Activated T-cell treated with anti-CD3 and anti-CD28 coated beads, Interleukin-2, amount 50 U/mL, for 48 hours (primary cell): ENCODE results near the gene DPH7.
"Not testable (repeated sequence)": the region's sequence is repeated elsewhere in the genome, so short reads cannot be mapped to it uniquely, and the experiment has no call there.

Experiments
- DNase-seq, 2 experiments: peaks; one replicate each; pipeline ENCODE4 v3.0.0-alpha.2; 2020

The DPH7 gene

GRCh38 chr9:137516144-137516917 is 62.4 kb downstream of the DPH7 start:
- no peak for DNase-seq

GRCh38 chr9:137515338-137515724 is 63.4 kb downstream of the DPH7 start:
- DNase-seq: no peak

DNA sequence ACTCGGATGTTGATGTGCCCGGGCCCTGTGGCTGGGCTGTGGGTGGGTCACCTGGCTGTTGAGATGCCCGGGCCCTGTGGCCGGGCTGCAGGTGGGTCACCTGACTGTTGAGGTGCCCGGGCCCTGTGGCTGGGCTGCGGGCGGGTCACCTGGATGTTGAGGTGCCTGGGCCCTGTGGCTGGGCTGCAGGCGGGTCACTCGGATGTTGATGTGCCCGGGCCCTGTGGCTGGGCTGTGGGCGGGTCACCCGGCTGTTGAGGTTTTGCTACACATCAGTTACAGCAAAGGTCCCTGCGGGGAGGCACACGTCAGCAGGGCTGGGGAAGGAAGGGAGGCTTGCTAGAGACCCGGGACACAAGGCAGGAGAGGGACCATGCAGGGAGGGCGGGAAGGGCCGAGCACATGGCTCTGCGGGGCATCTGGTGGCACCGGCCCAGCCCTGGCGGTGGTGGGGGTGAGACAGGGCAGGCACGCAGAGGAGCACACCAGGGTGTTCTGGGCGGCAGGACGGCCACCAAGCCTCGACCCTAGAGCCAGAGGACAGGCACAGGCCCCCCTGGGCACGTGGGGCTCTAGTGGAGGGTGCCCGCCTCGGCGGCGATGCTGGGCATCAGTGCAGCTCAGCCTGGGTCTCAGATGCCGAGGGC is 63.9 kb downstream of the DPH7 start:
- DNase-seq: no peak

DNA sequence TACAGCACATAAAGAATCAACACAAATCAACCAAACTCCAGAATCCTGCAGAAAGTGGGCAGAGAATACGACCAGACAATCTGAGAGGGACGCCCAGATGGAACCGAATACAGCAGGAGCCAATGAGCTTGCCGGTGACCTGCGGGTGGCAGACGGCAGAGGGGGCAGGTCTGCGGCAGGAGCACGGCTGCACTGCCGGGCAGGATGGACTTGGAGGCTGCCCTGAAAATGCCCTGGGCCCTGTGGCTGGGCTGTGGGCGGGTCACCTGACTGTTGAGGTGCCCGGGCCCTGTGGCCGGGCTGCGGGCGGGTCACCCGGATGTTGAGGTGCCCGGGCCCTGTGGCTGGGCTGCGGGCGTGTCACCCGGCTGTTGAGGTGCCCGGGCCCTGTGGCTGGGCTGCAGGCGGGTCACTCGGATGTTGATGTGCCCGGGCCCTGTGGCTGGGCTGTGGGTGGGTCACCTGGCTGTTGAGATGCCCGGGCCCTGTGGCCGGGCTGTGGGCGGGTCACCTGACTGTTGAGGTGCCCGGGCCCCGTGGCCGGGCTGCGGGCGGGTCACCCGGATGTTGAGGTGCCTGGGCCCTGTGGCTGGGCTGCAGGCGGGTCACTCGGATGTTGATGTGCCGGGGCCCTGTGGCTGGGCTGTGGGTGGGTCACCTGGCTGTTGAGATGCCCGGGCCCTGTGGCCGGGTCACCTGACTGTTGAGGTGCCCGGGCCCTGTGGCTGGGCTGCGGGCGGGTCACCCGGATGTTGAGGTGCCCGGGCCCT is 64.7 kb downstream of the DPH7 start:
- not testable (repeated sequence) for DNase-seq

DNA sequence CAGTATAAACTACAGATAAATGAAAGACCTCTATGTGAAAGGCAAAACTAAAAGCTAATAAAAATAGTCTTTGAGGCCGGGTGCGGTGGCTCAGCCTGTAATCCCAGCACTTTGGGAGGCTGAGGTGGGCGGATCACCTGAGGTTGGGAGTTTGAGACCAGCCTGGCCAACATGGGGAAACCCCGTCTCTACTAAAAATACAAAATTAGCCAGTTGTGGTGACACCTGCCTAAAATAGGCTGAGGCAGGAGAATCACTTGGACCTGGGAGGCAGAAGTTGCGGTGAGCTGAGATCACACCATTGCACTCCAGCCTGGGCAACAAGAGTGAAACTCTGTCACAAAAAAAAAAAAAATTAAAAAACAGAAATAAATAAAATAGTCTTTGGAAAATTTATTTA is 65.6 kb downstream of the DPH7 start:
- not testable (repeated sequence) for DNase-seq

DNA sequence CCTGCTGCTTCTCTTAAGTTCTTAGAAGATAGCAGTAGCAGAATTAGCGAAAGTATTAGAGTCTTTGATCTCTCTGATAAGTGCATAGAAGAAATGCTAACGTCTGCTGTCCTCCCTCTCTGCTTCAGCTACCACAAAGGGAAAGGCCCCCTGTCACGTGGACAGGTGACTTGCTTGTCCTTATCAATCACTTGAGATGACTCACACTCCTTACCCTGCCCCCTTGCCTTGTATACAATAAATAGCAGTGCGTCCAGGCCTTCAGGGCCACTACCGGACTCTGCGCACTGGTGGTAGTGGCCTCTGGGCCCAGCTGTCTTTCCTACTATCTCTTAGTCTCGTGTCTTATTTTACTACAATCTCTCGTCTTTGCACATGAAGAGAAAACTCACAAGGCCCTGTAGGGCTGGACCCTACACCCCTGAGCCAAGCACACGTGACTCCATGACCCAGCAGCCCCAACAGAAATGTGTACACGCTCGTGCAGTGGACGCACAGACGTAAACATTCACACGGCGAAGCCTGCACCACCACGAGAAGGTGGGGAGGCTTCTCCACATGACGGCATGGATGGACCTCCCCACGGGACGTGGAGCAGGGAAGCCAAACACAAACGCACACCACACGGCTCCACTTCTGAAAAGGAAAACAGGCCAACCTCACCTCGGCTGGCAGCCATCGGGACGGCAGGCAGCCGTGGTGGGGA is 66.8 kb downstream of the DPH7 start:
- DNase-seq: no peak

GRCh38 chr9:137511126-137511525 is 67.6 kb downstream of the DPH7 start:
- DNase-seq: not testable (repeated sequence)

- DNase-seq: no peak
Measured at GRCh38 chr9:137509198-137509597, 69.5 kb downstream of the DPH7 start.

- no peak for DNase-seq
Measured at GRCh38 chr9:137506702-137507171, 72.0 kb downstream of the DPH7 start.

DNA sequence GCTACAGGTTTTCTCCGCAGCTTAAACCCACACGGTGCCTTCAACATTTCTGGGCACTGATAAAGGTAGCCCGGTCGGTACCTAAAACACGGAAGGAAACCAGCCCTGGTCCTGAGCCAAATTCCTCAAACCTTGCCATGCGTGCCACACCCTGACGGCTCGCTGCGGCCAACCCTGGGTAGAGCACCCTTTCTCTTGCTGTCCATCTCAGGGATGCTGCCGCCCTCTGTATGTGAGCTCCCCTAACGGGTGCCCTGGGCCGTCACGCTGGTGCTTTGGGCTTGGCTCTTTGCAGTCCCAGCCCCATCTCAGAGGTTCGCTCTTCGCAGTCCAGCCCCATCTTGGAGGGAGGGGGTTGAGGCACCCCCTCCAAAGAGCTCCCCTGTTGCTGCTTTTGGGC is 72.5 kb downstream of the DPH7 start:
- no peak for DNase-seq

- DNase-seq: no peak
Measured at GRCh38 chr9:137505421-137506140, 73.1 kb downstream of the DPH7 start.
